CD4-positive, alpha-beta T cell treated with Interleukin-1 beta for 1 hour (primary cell): ENCODE measurements around the gene MVD.
A peak's percentile ranks its signal among the peaks of the same experiment; 100 is the strongest.
"Not testable (repeated sequence)": the region's sequence is repeated elsewhere in the genome, so short reads cannot be mapped to it uniquely, and the experiment has no call there.

Experiments
- DNase-seq, 2 donors: peaks; one replicate each; pipeline ENCODE4 v3.0.0-alpha.2; 2020 to 2022

MVD gene

GRCh38 chr16:88681084-88681680, 18.3 kb upstream of the MVD start:
- peak; percentile 58 to 63 for DNase-seq

- no peak for DNase-seq
These were observed 17.7 kb upstream of the MVD start for GRCh38 chr16:88680554-88681083.

- DNase-seq, result no peak
These were observed 15.5 kb upstream of the MVD start for GRCh38 chr16:88678224-88678979.

- no peak for DNase-seq
These were observed 14.8 kb upstream of the MVD start for GRCh38 chr16:88677721-88678120.

GRCh38 chr16:88676502-88677242, 13.8 kb upstream of the MVD start:
- no peak for DNase-seq

- DNase-seq, result no peak
These were observed 11.0 kb upstream of the MVD start for GRCh38 chr16:88673716-88674379.

GRCh38 chr16:88672776-88673175, 9.9 kb upstream of the MVD start:
- DNase-seq, result no peak

GRCh38 chr16:88671806-88672205, 8.9 kb upstream of the MVD start:
- DNase-seq, result no peak

- no peak for DNase-seq
These were observed 7.1 kb upstream of the MVD start for GRCh38 chr16:88669980-88670379.

GRCh38 chr16:88669493-88669892, 6.6 kb upstream of the MVD start:
- DNase-seq, result not testable (repeated sequence)

GRCh38 chr16:88667461-88667860, 4.6 kb upstream of the MVD start:
- no peak for DNase-seq

- no peak for DNase-seq
These were observed 2.7 kb upstream of the MVD start for GRCh38 chr16:88665570-88665969.

- no peak for DNase-seq
These were observed 2.3 kb upstream of the MVD start for GRCh38 chr16:88665148-88665547.

GRCh38 chr16:88662222-88662842, 559 bp downstream of the MVD start:
- DNase-seq, result no peak

- no peak for DNase-seq
These were observed 1.4 kb downstream of the MVD start for GRCh38 chr16:88661468-88661867.

- DNase-seq, result no peak
These were observed 3.7 kb downstream of the MVD start for GRCh38 chr16:88659160-88659559.

GRCh38 chr16:88658714-88659113, 4.2 kb downstream of the MVD start:
- DNase-seq, result no peak

- DNase-seq, result no peak
These were observed 5.5 kb downstream of the MVD start for GRCh38 chr16:88657371-88657770.

- no peak for DNase-seq
These were observed 6.5 kb downstream of the MVD start for GRCh38 chr16:88656291-88656980.

GRCh38 chr16:88655733-88656281, 7.1 kb downstream of the MVD start:
- DNase-seq, result no peak

- no peak for DNase-seq
These were observed 7.7 kb downstream of the MVD start for GRCh38 chr16:88655053-88655732.
